T-helper 1 cell treated with Interleukin-12 subunit alpha and Interleukin-12 subunit beta and Interleukin-4 antibody, amounts not matched to agents 30 μg/mL and 1 μg/mL, for 36 hours (primary cell): ENCODE results near the gene ZEB2.

Experiments used
- H3K27ac Mint-ChIP-seq: one replicate; pipeline ENCODE4 v1.8.0; 2021; ENCODE audit warnings: mild to moderate bottlenecking, mixed read lengths
- H3K27me3 Mint-ChIP-seq: one replicate; pipeline ENCODE4 v1.8.0; 2021; ENCODE audit warnings: low read depth, mixed read lengths
- H3K36me3 Mint-ChIP-seq: one replicate; pipeline ENCODE4 v1.8.0; 2021; ENCODE audit warnings: low read depth, mixed read lengths
- H3K4me1 Mint-ChIP-seq: one replicate; pipeline ENCODE4 v1.8.0; 2021; ENCODE audit warnings: low read depth, mixed read lengths
- H3K4me3 Mint-ChIP-seq: one replicate; pipeline ENCODE4 v1.8.0; 2021; ENCODE audit warnings: mild to moderate bottlenecking, moderate library complexity, mixed read lengths
- H3K9me3 Mint-ChIP-seq: one replicate; pipeline ENCODE4 v1.8.0; 2021; ENCODE audit warnings: mixed read lengths

The ZEB2 gene

GRCh38 chr2:144415386-144415785 is 104.5 kb downstream of the ZEB2 start:
- H3K9me3 Mint-ChIP-seq: peaks cover 5% of the 10 kb centered on the region
- H3K27me3 Mint-ChIP-seq: no peaks in the 10 kb centered on the region
- H3K4me3 Mint-ChIP-seq: no peak overlapping the region
- peaks cover 4% of the 10 kb centered on the region for H3K36me3 Mint-ChIP-seq
- H3K4me1 Mint-ChIP-seq: peaks cover 12% of the 10 kb centered on the region
- no peak overlapping the region for H3K27ac Mint-ChIP-seq

- Mint-ChIP-seq H3K4me1 (peaks cover 12% of the 10 kb centered on the region), H3K4me3 (no peak overlapping the region), H3K9me3 (peaks cover 5% of the 10 kb centered on the region), H3K27me3 (no peaks in the 10 kb centered on the region), H3K36me3 (peaks cover 4% of the 10 kb centered on the region), H3K27ac (no peak overlapping the region)
These were observed 105.5 kb downstream of the ZEB2 start for GRCh38 chr2:144414324-144414845.

GRCh38 chr2:144412709-144413108 is 107.2 kb downstream of the ZEB2 start:
- no peak overlapping the region for H3K4me3 Mint-ChIP-seq
- H3K27ac Mint-ChIP-seq: no peak overlapping the region
- peaks cover 12% of the 10 kb centered on the region for H3K4me1 Mint-ChIP-seq
- peaks cover 5% of the 10 kb centered on the region for H3K9me3 Mint-ChIP-seq
- no peaks in the 10 kb centered on the region for H3K27me3 Mint-ChIP-seq
- H3K36me3 Mint-ChIP-seq: peaks cover 6% of the 10 kb centered on the region

GRCh38 chr2:144411473-144411872 is 108.4 kb downstream of the ZEB2 start:
- Mint-ChIP-seq H3K4me1 (peaks cover 12% of the 10 kb centered on the region), H3K27ac (no peak overlapping the region)

GRCh38 chr2:144409241-144409640 is 110.7 kb downstream of the ZEB2 start:
- Mint-ChIP-seq H3K9me3 (no peaks in the 10 kb centered on the region), H3K4me1 (peaks cover 3% of the 10 kb centered on the region), H3K27me3 (no peaks in the 10 kb centered on the region), H3K36me3 (peaks cover 2% of the 10 kb centered on the region), H3K4me3 (no peak overlapping the region), H3K27ac (no peak overlapping the region)

More at GRCh38 chr2:144411473-144411872, 108.4 kb downstream of the ZEB2 start:
- no peak overlapping the region for H3K4me3 Mint-ChIP-seq
- no peaks in the 10 kb centered on the region for H3K9me3 Mint-ChIP-seq
- peaks cover 2% of the 10 kb centered on the region for H3K36me3 Mint-ChIP-seq
- no peaks in the 10 kb centered on the region for H3K27me3 Mint-ChIP-seq

- Mint-ChIP-seq H3K4me1 (no peaks in the 10 kb centered on the region), H3K27me3 (no peaks in the 10 kb centered on the region), H3K9me3 (no peaks in the 10 kb centered on the region), H3K36me3 (peaks cover 2% of the 10 kb centered on the region), H3K4me3 (no peak overlapping the region), H3K27ac (no peak overlapping the region)
These were observed 112.7 kb downstream of the ZEB2 start for GRCh38 chr2:144407262-144407661.

- Mint-ChIP-seq H3K27me3 (no peaks in the 10 kb centered on the region), H3K9me3 (no peaks in the 10 kb centered on the region), H3K4me3 (no peak overlapping the region), H3K27ac (no peak overlapping the region), H3K4me1 (no peaks in the 10 kb centered on the region), H3K36me3 (peaks cover 2% of the 10 kb centered on the region)
These were observed 113.7 kb downstream of the ZEB2 start for GRCh38 chr2:144405982-144406788.

- H3K27ac Mint-ChIP-seq: no peak overlapping the region
- no peaks in the 10 kb centered on the region for H3K27me3 Mint-ChIP-seq
- H3K36me3 Mint-ChIP-seq: peaks cover 4% of the 10 kb centered on the region
- no peaks in the 10 kb centered on the region for H3K9me3 Mint-ChIP-seq
- H3K4me1 Mint-ChIP-seq: no peaks in the 10 kb centered on the region
- H3K4me3 Mint-ChIP-seq: no peak overlapping the region
These were observed 114.6 kb downstream of the ZEB2 start for GRCh38 chr2:144405321-144405720.

- H3K36me3 Mint-ChIP-seq: peaks cover 4% of the 10 kb centered on the region
These were observed 115.2 kb downstream of the ZEB2 start for GRCh38 chr2:144404586-144405314.

GRCh38 chr2:144403933-144404332 is 116.0 kb downstream of the ZEB2 start:
- Mint-ChIP-seq H3K9me3 (no peaks in the 10 kb centered on the region), H3K4me1 (no peaks in the 10 kb centered on the region), H3K4me3 (no peak overlapping the region), H3K36me3 (peaks cover 7% of the 10 kb centered on the region), H3K27me3 (no peaks in the 10 kb centered on the region), H3K27ac (peak overlapping the region; percentile 26)

More at GRCh38 chr2:144404586-144405314, 115.2 kb downstream of the ZEB2 start:
- no peaks in the 10 kb centered on the region for H3K9me3 Mint-ChIP-seq
- no peak overlapping the region for H3K4me3 Mint-ChIP-seq
- no peak overlapping the region for H3K27ac Mint-ChIP-seq
- H3K4me1 Mint-ChIP-seq: no peaks in the 10 kb centered on the region
- H3K27me3 Mint-ChIP-seq: no peaks in the 10 kb centered on the region

GRCh38 chr2:144402251-144402650 is 117.7 kb downstream of the ZEB2 start:
- Mint-ChIP-seq H3K36me3 (peaks cover 8% of the 10 kb centered on the region), H3K4me1 (no peaks in the 10 kb centered on the region), H3K4me3 (no peak overlapping the region), H3K27me3 (no peaks in the 10 kb centered on the region), H3K27ac (no peak overlapping the region), H3K9me3 (no peaks in the 10 kb centered on the region)

- H3K36me3 Mint-ChIP-seq: peaks cover 10% of the 10 kb centered on the region
- H3K27ac Mint-ChIP-seq: no peak overlapping the region
- H3K27me3 Mint-ChIP-seq: no peaks in the 10 kb centered on the region
- H3K9me3 Mint-ChIP-seq: no peaks in the 10 kb centered on the region
- H3K4me3 Mint-ChIP-seq: no peak overlapping the region
- H3K4me1 Mint-ChIP-seq: no peaks in the 10 kb centered on the region
These were observed 118.9 kb downstream of the ZEB2 start for GRCh38 chr2:144401036-144401435.

GRCh38 chr2:144396318-144396717 is 123.6 kb downstream of the ZEB2 start:
- H3K27ac Mint-ChIP-seq: no peak overlapping the region
- peaks cover 11% of the 10 kb centered on the region for H3K36me3 Mint-ChIP-seq
- no peaks in the 10 kb centered on the region for H3K9me3 Mint-ChIP-seq
- H3K4me1 Mint-ChIP-seq: no peaks in the 10 kb centered on the region
- H3K27me3 Mint-ChIP-seq: no peaks in the 10 kb centered on the region
- H3K4me3 Mint-ChIP-seq: no peak overlapping the region

GRCh38 chr2:144390424-144391020 is 129.4 kb downstream of the ZEB2 start:
- Mint-ChIP-seq H3K4me1 (no peaks in the 10 kb centered on the region), H3K9me3 (no peaks in the 10 kb centered on the region), H3K4me3 (no peak overlapping the region), H3K27me3 (peaks cover 4% of the 10 kb centered on the region), H3K36me3 (peaks cover 1% of the 10 kb centered on the region), H3K27ac (no peak overlapping the region)
